ENCODE results near the gene GUF1.

DNA sequence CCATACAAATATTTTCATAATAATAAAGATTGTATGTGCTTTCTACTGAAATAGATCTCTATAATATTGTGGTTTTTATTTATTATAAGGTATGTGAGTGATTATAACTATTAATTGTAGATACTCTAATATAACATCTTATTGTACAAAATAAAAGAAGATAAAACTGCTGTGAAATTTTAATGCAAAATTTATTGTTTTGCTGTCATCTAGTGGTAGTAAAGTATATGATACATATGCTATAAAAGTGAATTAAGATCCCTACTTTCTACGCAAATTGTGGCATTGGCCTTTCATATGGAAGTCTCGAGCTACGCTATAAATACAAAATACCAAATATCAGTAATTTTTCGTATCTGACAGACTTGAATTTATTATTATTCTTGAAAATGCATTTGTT lies 46.1 kb upstream of the GUF1 start:
- TF ChIP-seq, protein P1, sequence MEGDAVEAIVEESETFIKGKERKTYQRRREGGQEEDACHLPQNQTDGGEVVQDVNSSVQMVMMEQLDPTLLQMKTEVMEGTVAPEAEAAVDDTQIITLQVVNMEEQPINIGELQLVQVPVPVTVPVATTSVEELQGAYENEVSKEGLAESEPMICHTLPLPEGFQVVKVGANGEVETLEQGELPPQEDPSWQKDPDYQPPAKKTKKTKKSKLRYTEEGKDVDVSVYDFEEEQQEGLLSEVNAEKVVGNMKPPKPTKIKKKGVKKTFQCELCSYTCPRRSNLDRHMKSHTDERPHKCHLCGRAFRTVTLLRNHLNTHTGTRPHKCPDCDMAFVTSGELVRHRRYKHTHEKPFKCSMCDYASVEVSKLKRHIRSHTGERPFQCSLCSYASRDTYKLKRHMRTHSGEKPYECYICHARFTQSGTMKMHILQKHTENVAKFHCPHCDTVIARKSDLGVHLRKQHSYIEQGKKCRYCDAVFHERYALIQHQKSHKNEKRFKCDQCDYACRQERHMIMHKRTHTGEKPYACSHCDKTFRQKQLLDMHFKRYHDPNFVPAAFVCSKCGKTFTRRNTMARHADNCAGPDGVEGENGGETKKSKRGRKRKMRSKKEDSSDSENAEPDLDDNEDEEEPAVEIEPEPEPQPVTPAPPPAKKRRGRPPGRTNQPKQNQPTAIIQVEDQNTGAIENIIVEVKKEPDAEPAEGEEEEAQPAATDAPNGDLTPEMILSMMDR (IDR thresholded peaks at IDR 0.05) = no peak
- TF ChIP-seq POLR2A (IDR thresholded peaks at IDR 0.05) (no peak), POLR2AphosphoS5 (IDR thresholded peaks at IDR 0.05) (no peak)

Measured in suprapubic skin (tissue), 4 donors.